DOHH2 (cell line): ENCODE results near the gene HOXD9.

ENCODE experiments used
- CTCF ChIP-seq: fragments of 200-600 bp; sonication (generic); IDR thresholded peaks from one replicate; pipeline ENCODE4 v1.5.1; 2014; ENCODE audit warnings: antibody characterized with exemption, mild to moderate bottlenecking, low read depth, low read length; ENCODE audit not compliant: poor library complexity, severe bottlenecking
- EZH2phosphoT487 ChIP-seq: fragments of 200-600 bp; sonication (generic); IDR thresholded peaks from 2 replicates; pipeline ENCODE4 v1.6.1; 2017; ENCODE audit warnings: borderline replicate concordance, mild to moderate bottlenecking, antibody characterized with exemption, low read length, moderate library complexity, mixed read lengths

- no peak for TF ChIP-seq CTCF
- no peak for TF ChIP-seq EZH2phosphoT487
Measured at GRCh38 chr2:176172007-176172894, 49.7 kb downstream of the HOXD9 start.
